PC-3 (cell line): Measurements from ENCODE around the gene DNM3. TPM values are rescaled to one million over a fixed set of nuclear protein-coding genes. Genes with fewer than 3 reads are reported as not detected.

Experiments used
- ATAC-seq: fragments of 200-7000 bp; cut with Tn5 transposase; 2 replicates; pipeline ENCODE4 v1.9.1; 2020; ENCODE audit warnings: mild to moderate bottlenecking, moderate library complexity
- BruUV-seq: library from RNA; stranded (reverse); fragments of 400-500 nt; replicated peaks from 2 replicates; lab custom pipeline; 2021; lab: Mats Ljungman, UMichigan
- CTCF ChIA-PET: fragments of 300-600 bp; sonication (Branson Sonifier 250); formaldehyde crosslinking; loops from one replicate; lab custom pipeline; 2022; ENCODE audit warnings: antibody characterized with exemption; lab: Charles Lee
- POLR2A ChIA-PET: fragments of 300-600 bp; sonication (Branson Sonifier 250); formaldehyde crosslinking; loops from one replicate; lab custom pipeline; 2022; ENCODE audit warnings: antibody characterized with exemption; ENCODE audit not compliant: unreplicated experiment; lab: Charles Lee
- DNase-seq: peaks from one replicate; pipeline ENCODE4 v3.0.0-alpha.2; 2015
- H2AFZ ChIP-seq: fragments of 300-600 bp; sonication (generic); 2 replicates; pipeline ENCODE4 v1.6.0; 2016; ENCODE audit warnings: antibody characterized with exemption, low read length
- H3F3A ChIP-seq: fragments of 300-600 bp; sonication (generic); one replicate; pipeline ENCODE4 v1.6.0; 2017; ENCODE audit warnings: antibody characterized with exemption, low read length, control low read depth, mild to moderate bottlenecking; ENCODE audit not compliant: unreplicated experiment
- H3K27ac ChIP-seq: fragments of 300-600 bp; sonication (generic); 2 replicates; pipeline ENCODE4 v1.5.1; 2016; ENCODE audit warnings: mild to moderate bottlenecking, low read length
- H3K27me3 ChIP-seq: fragments of 300-600 bp; sonication (generic); 2 replicates; pipeline ENCODE4 v1.6.1; 2016; ENCODE audit warnings: low read length, mixed read lengths
- H3K36me3 ChIP-seq: fragments of 300-600 bp; sonication (generic); 2 replicates; pipeline ENCODE4 v1.6.1; 2016; ENCODE audit warnings: low read depth, mixed run types, low read length, mixed read lengths
- H3K4me1 ChIP-seq: fragments of 300-600 bp; sonication (generic); 2 replicates; pipeline ENCODE4 v1.5.1; 2016; ENCODE audit warnings: low read length; ENCODE audit not compliant: insufficient read depth
- H3K4me2 ChIP-seq: fragments of 300-600 bp; sonication (generic); 2 replicates; pipeline ENCODE4 v1.6.0; 2016; ENCODE audit warnings: low read length
- H3K4me3 ChIP-seq: fragments of 300-600 bp; sonication (generic); 2 replicates; pipeline ENCODE4 v1.5.1; 2016; ENCODE audit warnings: mild to moderate bottlenecking, low read length, mixed read lengths
- H3K79me2 ChIP-seq: fragments of 300-600 bp; sonication (generic); 2 replicates; pipeline ENCODE4 v1.6.1; 2017; ENCODE audit warnings: low read length, mixed read lengths
- H3K9ac ChIP-seq: fragments of 300-600 bp; sonication (generic); 2 replicates; pipeline ENCODE4 v1.6.0; 2016; ENCODE audit warnings: mild to moderate bottlenecking, low read length
- H3K9me2 ChIP-seq: fragments of 300-600 bp; sonication (generic); replicated peaks from 2 replicates; pipeline ENCODE4 v1.6.1; 2016; ENCODE audit warnings: mixed run types, low read length, mixed read lengths
- H3K9me3 ChIP-seq: fragments of 300-600 bp; sonication (generic); 2 replicates; pipeline ENCODE4 v1.6.1; 2016; ENCODE audit warnings: low read length, mixed read lengths
- H4K20me1 ChIP-seq: fragments of 300-600 bp; sonication (generic); 2 replicates; pipeline ENCODE4 v1.6.1; 2016; ENCODE audit warnings: low read length, mixed read lengths
- CTCF ChIP-seq: fragments of 300-600 bp; sonication (generic); conservative IDR thresholded peaks from 2 replicates; pipeline ENCODE4 v1.5.1; 2017; ENCODE audit warnings: antibody characterized with exemption, low read depth, mild to moderate bottlenecking, low read length
- EZH2 ChIP-seq: fragments of 300-600 bp; sonication (generic); IDR thresholded peaks from one replicate; pipeline ENCODE4 v1.6.1; 2017; ENCODE audit warnings: antibody characterized with exemption, mild to moderate bottlenecking, low read length; ENCODE audit not compliant: unreplicated experiment
- EZH2phosphoT487 ChIP-seq: fragments of 300-600 bp; sonication (generic); IDR thresholded peaks from 2 replicates; pipeline ENCODE4 v1.6.1; 2018; ENCODE audit warnings: mild to moderate bottlenecking, antibody characterized with exemption, low read length, borderline replicate concordance
- intact Hi-C: fragments of 100-400 bp; cut with micrococcal nuclease; formaldehyde crosslinking; loops from 2 replicates; pipeline ENCODE4 v1.9.0; 2023
- total RNA-seq: library from RNA; depleted of rRNA; stranded (reverse); fragments of >200 nt; gene quantifications from 2 replicates; pipeline ENCODE4 v1.2.3, GENCODE V29; 2014

DNM3 gene
- total RNA-seq, 1 experiment from 2014 or later = 0.98 TPM

- H3K9ac ChIP-seq = no peak overlapping the region
- H3K4me3 ChIP-seq = no peak overlapping the region
- H4K20me1 ChIP-seq = no peaks in the 10 kb centered on the region
- DNase-seq (no peak), ATAC-seq (no peak)
- H3K4me2 ChIP-seq = no peak overlapping the region
- H3K9me2 ChIP-seq = no peaks in the 10 kb centered on the region
- TF ChIP-seq EZH2 (no peak), EZH2phosphoT487 (no peak), CTCF (no peak)
- H3K79me2 ChIP-seq = no peaks in the 10 kb centered on the region
- H3K4me1 ChIP-seq = no peaks in the 10 kb centered on the region; the same call in 1 of the 2 replicates
- H3K36me3 ChIP-seq = no peaks in the 10 kb centered on the region
- no TSS peak for BruUV-seq
- no peak overlapping the region for H3K27ac ChIP-seq
- H3K27me3 ChIP-seq = no peaks in the 10 kb centered on the region
- H3K9me3 ChIP-seq = no peaks in the 10 kb centered on the region
- ChIA-PET CTCF (interaction anchor here (0.5 kb wide), 1 partner anchor 688 kb away, joined by 3 read pairs; no protein-coding TSS in a partner anchor), POLR2A (no interaction called here)
- no peak overlapping the region for H2AFZ ChIP-seq
- H3F3A ChIP-seq = no peaks in the 10 kb centered on the region
- intact Hi-C loops = no loop called here
Measured at GRCh38 chr1:171811672-171812071, 29.6 kb upstream of the DNM3 start.

- no peaks in the 10 kb centered on the region for H3K9me2 ChIP-seq
- ATAC-seq = no peak
- H3K4me1 ChIP-seq = peaks cover 16% of the 10 kb centered on the region
- H3K9ac ChIP-seq = no peak overlapping the region
- no peaks in the 10 kb centered on the region for H3K36me3 ChIP-seq
- H4K20me1 ChIP-seq = no peaks in the 10 kb centered on the region
- ChIA-PET POLR2A (no interaction called here), CTCF (no interaction called here)
- no peaks in the 10 kb centered on the region for H3K9me3 ChIP-seq
- H3K4me3 ChIP-seq = no peak overlapping the region
- no peak for TF ChIP-seq EZH2
- no peak for TF ChIP-seq EZH2phosphoT487
- TF ChIP-seq CTCF = no peak
- no peak overlapping the region for H2AFZ ChIP-seq
- H3K27ac ChIP-seq = no peak overlapping the region
- no peak for DNase-seq
- H3K27me3 ChIP-seq = no peaks in the 10 kb centered on the region
- no peaks in the 10 kb centered on the region for H3K79me2 ChIP-seq
- H3K4me2 ChIP-seq = no peak overlapping the region
- H3F3A ChIP-seq = no peaks in the 10 kb centered on the region
- intact Hi-C loops = no loop called here
- no TSS peak for BruUV-seq
Measured at GRCh38 chr1:171814692-171815091, 26.6 kb upstream of the DNM3 start.

GRCh38 chr1:171816300-171816901 is 24.9 kb upstream of the DNM3 start:
- H3K4me3 ChIP-seq = no peak overlapping the region

More at GRCh38 chr1:171816300-171816901, 24.9 kb upstream of the DNM3 start:
- DNase-seq = no peak
- H2AFZ ChIP-seq = no peak overlapping the region
- no peak for TF ChIP-seq EZH2
- TF ChIP-seq EZH2phosphoT487 = no peak
- TF ChIP-seq CTCF = no peak
- H3K4me1 ChIP-seq = peaks cover 16% of the 10 kb centered on the region
- H3K9me3 ChIP-seq = no peaks in the 10 kb centered on the region
- H3K9ac ChIP-seq = no peak overlapping the region
- intact Hi-C loops = no loop called here
- no peak overlapping the region for H3K27ac ChIP-seq
- no TSS peak for BruUV-seq
- no peaks in the 10 kb centered on the region for H3K36me3 ChIP-seq
- no peaks in the 10 kb centered on the region for H3K27me3 ChIP-seq
- ChIA-PET CTCF (interaction anchor here (0.6 to 1.5 kb wide), 2 partner anchors 34 to 167 kb away, joined by 3 to 4 read pairs; no protein-coding TSS in a partner anchor), POLR2A (no interaction called here)
- H3K4me2 ChIP-seq = no peak overlapping the region
- no peaks in the 10 kb centered on the region for H3K9me2 ChIP-seq
- H3F3A ChIP-seq = no peaks in the 10 kb centered on the region
- H4K20me1 ChIP-seq = no peaks in the 10 kb centered on the region
- H3K79me2 ChIP-seq = no peaks in the 10 kb centered on the region
- ATAC-seq = no peak
